KMS-11 (cell line): ENCODE data around the gene CCDC92B.
"Not testable (repeated sequence)": the region's sequence is repeated elsewhere in the genome, so short reads cannot be mapped to it uniquely, and the experiment has no call there.

Experiments
- H2AFZ ChIP-seq: fragments of 200-600 bp; sonication (generic); 2 replicates; pipeline ENCODE4 v1.6.1; 2016; ENCODE audit warnings: antibody characterized with exemption, mixed run types, low read depth
- H3K27ac ChIP-seq: fragments of 200-600 bp; sonication (generic); 2 replicates; pipeline ENCODE4 v1.6.1; 2016; ENCODE audit warnings: mild to moderate bottlenecking, mixed run types
- H3K27me3 ChIP-seq: fragments of 200-600 bp; sonication (generic); 2 replicates; pipeline ENCODE4 v1.6.1; 2017; ENCODE audit warnings: mild to moderate bottlenecking, low read depth, mixed run types, moderate library complexity; ENCODE audit not compliant: insufficient read depth
- H3K36me3 ChIP-seq: fragments of 200-600 bp; sonication (generic); 2 replicates; pipeline ENCODE4 v1.6.1; 2017; ENCODE audit warnings: mild to moderate bottlenecking, mixed run types; ENCODE audit not compliant: insufficient read depth
- H3K4me1 ChIP-seq: fragments of 200-600 bp; sonication (generic); 2 replicates; pipeline ENCODE4 v1.6.1; 2016; ENCODE audit warnings: mild to moderate bottlenecking, low read depth, mixed run types; ENCODE audit not compliant: poor library complexity, severe bottlenecking
- H3K4me2 ChIP-seq: fragments of 200-600 bp; sonication (generic); 2 replicates; pipeline ENCODE4 v1.7.0; 2016; ENCODE audit warnings: mild to moderate bottlenecking, mixed run types
- H3K4me3 ChIP-seq: fragments of 200-600 bp; sonication (generic); IDR thresholded peaks from 2 replicates; pipeline ENCODE4 v1.6.1; 2017; ENCODE audit warnings: low read depth, low read length, mixed read lengths; ENCODE audit not compliant: insufficient read depth
- H3K79me2 ChIP-seq: fragments of 200-600 bp; sonication (generic); 2 replicates; pipeline ENCODE4 v1.6.1; 2016; ENCODE audit warnings: low read depth, mixed run types; ENCODE audit not compliant: insufficient read depth
- H3K9ac ChIP-seq: fragments of 200-600 bp; sonication (generic); 2 replicates; pipeline ENCODE4 v1.6.1; 2016; ENCODE audit warnings: mild to moderate bottlenecking, mixed run types
- H4K20me1 ChIP-seq: fragments of 200-600 bp; sonication (generic); 2 replicates; pipeline ENCODE4 v1.6.1; 2016; ENCODE audit warnings: mild to moderate bottlenecking, mixed run types; ENCODE audit not compliant: insufficient read depth
- CTCF ChIP-seq: fragments of 200-600 bp; sonication (generic); conservative IDR thresholded peaks from 2 replicates; pipeline ENCODE4 v1.6.1; 2017; ENCODE audit warnings: low read depth, mild to moderate bottlenecking, antibody characterized with exemption, low read length, moderate library complexity, mixed read lengths

The CCDC92B gene

GRCh38 chr17:2700030-2700490, 49.4 kb downstream of the CCDC92B start:
- H3K79me2 ChIP-seq, result no peaks in the 10 kb centered on the region
- TF ChIP-seq CTCF, result no peak
- H2AFZ ChIP-seq, result no peak overlapping the region
- H3K36me3 ChIP-seq, result no peaks in the 10 kb centered on the region; the same call in 1 of the 2 replicates
- no peak overlapping the region for H3K9ac ChIP-seq
- H4K20me1 ChIP-seq, result 0 out of 2 replicates have a peak, but pooled peaks cover 3% of the 10 kb centered on the region
- H3K4me3 ChIP-seq, result no peak overlapping the region
- no peak overlapping the region for H3K27ac ChIP-seq
- H3K4me2 ChIP-seq, result no peak overlapping the region
- H3K4me1 ChIP-seq, result no peaks in the 10 kb centered on the region
- no peaks in the 10 kb centered on the region for H3K27me3 ChIP-seq

- H4K20me1 ChIP-seq, H3K27ac ChIP-seq, H2AFZ ChIP-seq, H3K36me3 ChIP-seq, H3K9ac ChIP-seq, H3K4me1 ChIP-seq, H3K79me2 ChIP-seq, H3K4me3 ChIP-seq, H3K27me3 ChIP-seq, H3K4me2 ChIP-seq: not testable (repeated sequence)
These were observed 50.1 kb downstream of the CCDC92B start for GRCh38 chr17:2699216-2699805.

GRCh38 chr17:2697611-2698162, 51.8 kb downstream of the CCDC92B start:
- no peaks in the 10 kb centered on the region for H3K79me2 ChIP-seq
- no peak overlapping the region for H2AFZ ChIP-seq
- no peaks in the 10 kb centered on the region; the same call in 1 of the 2 replicates for H3K36me3 ChIP-seq
- no peak overlapping the region for H3K9ac ChIP-seq
- no peaks in the 10 kb centered on the region for H4K20me1 ChIP-seq
- no peaks in the 10 kb centered on the region for H3K27me3 ChIP-seq
- no peak overlapping the region for H3K4me2 ChIP-seq
- H3K4me1 ChIP-seq, result no peaks in the 10 kb centered on the region
- H3K4me3 ChIP-seq, result no peak overlapping the region
- H3K27ac ChIP-seq, result no peak overlapping the region
- no peak for TF ChIP-seq CTCF

GRCh38 chr17:2695961-2696760, 53.3 kb downstream of the CCDC92B start:
- no peaks in the 10 kb centered on the region for H3K27me3 ChIP-seq
- H4K20me1 ChIP-seq, result no peaks in the 10 kb centered on the region
- H2AFZ ChIP-seq, result no peak overlapping the region
- no peaks in the 10 kb centered on the region for H3K36me3 ChIP-seq
- no peaks in the 10 kb centered on the region for H3K79me2 ChIP-seq
- H3K4me1 ChIP-seq, result no peaks in the 10 kb centered on the region
- no peak overlapping the region for H3K4me3 ChIP-seq
- TF ChIP-seq CTCF, result no peak
- H3K9ac ChIP-seq, result no peak overlapping the region
- no peak overlapping the region for H3K4me2 ChIP-seq
- H3K27ac ChIP-seq, result no peak overlapping the region
